Smooth muscle cell (in vitro differentiated cells): Measurements from ENCODE around the gene FAM168A. TPM values are rescaled to one million over a fixed set of nuclear protein-coding genes. Genes with fewer than 3 reads are reported as not detected.

Experiments
- DNase-seq: peaks from one replicate; lab custom pipeline; 2025; ENCODE audit not compliant: unreplicated experiment; lab: John Stamatoyannopoulos, UW
- H2AFZ ChIP-seq: fragments of 200-600 bp; sonication (generic); 2 replicates; pipeline ENCODE4 v1.6.0; 2016; ENCODE audit warnings: antibody characterized with exemption, low read depth, mild to moderate bottlenecking
- H3F3A ChIP-seq: fragments of 200-600 bp; sonication (generic); 2 replicates; pipeline ENCODE4 v1.6.0; 2017; ENCODE audit warnings: antibody characterized with exemption, low read depth
- H3K27ac ChIP-seq: fragments of 200-600 bp; sonication (generic); 2 replicates; pipeline ENCODE4 v1.5.1; 2016; ENCODE audit warnings: low read depth, mild to moderate bottlenecking
- H3K27me3 ChIP-seq: fragments of 200-600 bp; sonication (generic); 2 replicates; pipeline ENCODE4 v1.6.1; 2016; ENCODE audit warnings: low read depth, mild to moderate bottlenecking
- H3K36me3 ChIP-seq: fragments of 200-600 bp; sonication (generic); 2 replicates; pipeline ENCODE4 v1.5.1; 2016; ENCODE audit warnings: low read depth
- H3K4me1 ChIP-seq: fragments of 200-600 bp; sonication (generic); 2 replicates; pipeline ENCODE4 v1.5.1; 2016; ENCODE audit warnings: low read depth
- H3K4me2 ChIP-seq: fragments of 200-600 bp; sonication (generic); 2 replicates; pipeline ENCODE4 v1.6.0; 2016; ENCODE audit warnings: mild to moderate bottlenecking
- H3K4me3 ChIP-seq: fragments of 200-600 bp; sonication (generic); 2 replicates; pipeline ENCODE4 v1.5.1; 2016; ENCODE audit warnings: mild to moderate bottlenecking
- H3K79me2 ChIP-seq: fragments of 200-600 bp; sonication (generic); 2 replicates; pipeline ENCODE4 v1.6.0; 2016; ENCODE audit warnings: low read depth, mild to moderate bottlenecking
- H3K9ac ChIP-seq: fragments of 200-600 bp; sonication (generic); 2 replicates; pipeline ENCODE4 v1.6.0; 2016; ENCODE audit warnings: low read depth
- H3K9me3 ChIP-seq: fragments of 200-600 bp; sonication (generic); replicated peaks from 2 replicates; pipeline ENCODE4 v1.5.1; 2016; ENCODE audit warnings: low read depth
- H4K20me1 ChIP-seq: fragments of 200-600 bp; sonication (generic); 2 replicates; pipeline ENCODE4 v1.6.0; 2016; ENCODE audit warnings: low read depth
- WGBS: methylation state at CpG from one replicate; pipeline ENCODE4 v1.1.7; 2016; ENCODE audit warnings: low lambda C conversion rate; 5-methylcytosine and 5-hydroxymethylcytosine counted together
- polyA plus RNA-seq: library from polyadenylated mRNA; unstranded; fragments of >200 nt; fragmentation: Nextera tagmentation; extraction: Ambion mirVana; gene quantifications from 2 replicates; pipeline ENCODE4 v1.2.1, GENCODE V29; 2016
- total RNA-seq: library from RNA; depleted of rRNA; stranded (reverse); fragments of >200 nt; gene quantifications from 2 replicates; pipeline ENCODE4 v1.2.3, GENCODE V29; 2014
- TF ChIP-seq, protein P1 (sequence below): fragments of 200-600 bp; sonication (generic); IDR thresholded peaks from 2 replicates; pipeline ENCODE4 v1.5.1; 2017; ENCODE audit warnings: borderline replicate concordance, mild to moderate bottlenecking, antibody characterized with exemption; ENCODE audit not compliant: insufficient read depth, poor library complexity, severe bottlenecking

FAM168A gene
- total and polyA plus RNA-seq, 2 experiments from 2014 or later: 10.8 to 32.5 TPM

DNA sequence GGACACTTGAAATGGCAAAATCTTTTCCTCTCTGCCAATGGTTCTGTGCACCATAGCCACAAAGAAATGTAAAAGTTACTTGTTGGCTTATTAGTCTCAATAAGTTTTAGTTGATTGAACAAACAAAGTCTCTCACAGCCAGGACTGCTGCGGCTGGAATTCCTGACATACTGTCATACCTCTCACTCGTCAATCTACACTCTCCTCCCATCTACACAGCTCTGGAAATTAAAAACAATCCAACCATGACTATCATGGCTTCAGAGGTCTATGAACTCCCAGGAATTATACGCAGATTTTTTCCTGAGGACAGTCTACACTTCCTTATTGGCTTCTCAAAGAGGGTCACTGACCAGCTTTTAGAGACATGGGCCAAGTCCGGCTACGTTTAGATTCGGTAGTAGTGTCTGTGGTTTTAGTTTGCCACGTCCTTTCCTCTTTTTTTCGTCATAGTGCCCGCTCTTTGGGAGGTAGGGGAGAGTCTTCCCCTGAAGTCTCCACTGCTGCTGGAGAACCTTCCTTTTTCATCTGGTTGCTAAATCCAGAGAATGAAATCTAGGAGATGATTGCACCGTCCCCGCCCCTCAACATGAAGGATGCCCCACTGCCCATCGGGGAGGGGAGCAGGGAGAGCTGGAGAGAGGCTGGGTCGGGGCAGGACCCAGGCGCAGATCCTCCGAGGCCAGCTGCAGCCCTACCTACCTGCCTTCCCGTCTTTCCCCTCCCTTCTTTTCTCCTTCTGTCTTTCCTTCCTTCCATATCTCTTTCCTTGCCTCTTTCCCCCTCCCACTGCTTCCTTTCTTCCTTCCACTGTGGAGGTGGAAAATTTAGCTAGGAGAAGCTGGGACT, 47.4 kb upstream of the FAM168A start:
- Histone ChIP-seq H2AFZ (peak overlapping the region; percentile 10), H3K4me2 (peak overlapping the region; percentile 79), H3K9ac (no peak overlapping the region), H3K36me3 (no peaks in the 10 kb centered on the region), H3K9me3 (no peaks in the 10 kb centered on the region), H4K20me1 (no peaks in the 10 kb centered on the region), H3K4me1 (peaks cover 33% of the 10 kb centered on the region), H3F3A (peaks cover 3% of the 10 kb centered on the region), H3K4me3 (peak overlapping the region; percentile 21), H3K27ac (no peak overlapping the region), H3K27me3 (no peaks in the 10 kb centered on the region), H3K79me2 (no peaks in the 10 kb centered on the region)
- 40% methylated on average over 16 of the region's 16 CpGs for WGBS
- DNase-seq: no peak
- TF ChIP-seq, protein P1, sequence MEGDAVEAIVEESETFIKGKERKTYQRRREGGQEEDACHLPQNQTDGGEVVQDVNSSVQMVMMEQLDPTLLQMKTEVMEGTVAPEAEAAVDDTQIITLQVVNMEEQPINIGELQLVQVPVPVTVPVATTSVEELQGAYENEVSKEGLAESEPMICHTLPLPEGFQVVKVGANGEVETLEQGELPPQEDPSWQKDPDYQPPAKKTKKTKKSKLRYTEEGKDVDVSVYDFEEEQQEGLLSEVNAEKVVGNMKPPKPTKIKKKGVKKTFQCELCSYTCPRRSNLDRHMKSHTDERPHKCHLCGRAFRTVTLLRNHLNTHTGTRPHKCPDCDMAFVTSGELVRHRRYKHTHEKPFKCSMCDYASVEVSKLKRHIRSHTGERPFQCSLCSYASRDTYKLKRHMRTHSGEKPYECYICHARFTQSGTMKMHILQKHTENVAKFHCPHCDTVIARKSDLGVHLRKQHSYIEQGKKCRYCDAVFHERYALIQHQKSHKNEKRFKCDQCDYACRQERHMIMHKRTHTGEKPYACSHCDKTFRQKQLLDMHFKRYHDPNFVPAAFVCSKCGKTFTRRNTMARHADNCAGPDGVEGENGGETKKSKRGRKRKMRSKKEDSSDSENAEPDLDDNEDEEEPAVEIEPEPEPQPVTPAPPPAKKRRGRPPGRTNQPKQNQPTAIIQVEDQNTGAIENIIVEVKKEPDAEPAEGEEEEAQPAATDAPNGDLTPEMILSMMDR: no peak

DNA sequence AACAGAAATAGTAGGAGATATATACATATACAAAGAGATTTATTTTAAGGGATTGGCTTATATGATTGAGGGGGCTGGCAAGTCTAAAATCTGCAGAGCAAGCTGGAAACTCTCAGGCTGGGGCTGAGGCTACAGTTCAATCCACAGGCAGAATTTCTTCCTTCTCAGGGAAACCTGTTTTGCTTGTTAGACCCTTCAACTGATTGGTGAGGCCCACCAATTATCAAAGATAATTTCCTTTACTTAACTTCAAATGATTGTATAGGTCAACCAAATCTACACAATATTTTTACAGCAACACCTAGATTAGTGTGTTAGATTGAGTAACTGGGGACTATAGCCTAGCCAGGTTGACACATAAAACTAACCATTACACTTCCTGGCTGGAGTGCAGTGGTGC, 43.8 kb upstream of the FAM168A start:
- Histone ChIP-seq H3K4me3 (no peak overlapping the region), H3K4me2 (no peak overlapping the region), H3K9me3 (no peaks in the 10 kb centered on the region), H4K20me1 (no peaks in the 10 kb centered on the region), H3K79me2 (no peaks in the 10 kb centered on the region), H3K36me3 (no peaks in the 10 kb centered on the region), H3K9ac (no peak overlapping the region), H3K27me3 (no peaks in the 10 kb centered on the region), H3F3A (no peaks in the 10 kb centered on the region), H3K4me1 (peaks cover 18% of the 10 kb centered on the region), H2AFZ (no peak overlapping the region), H3K27ac (no peak overlapping the region)
- DNase-seq: no peak
- TF ChIP-seq, protein P1: no peak

DNA sequence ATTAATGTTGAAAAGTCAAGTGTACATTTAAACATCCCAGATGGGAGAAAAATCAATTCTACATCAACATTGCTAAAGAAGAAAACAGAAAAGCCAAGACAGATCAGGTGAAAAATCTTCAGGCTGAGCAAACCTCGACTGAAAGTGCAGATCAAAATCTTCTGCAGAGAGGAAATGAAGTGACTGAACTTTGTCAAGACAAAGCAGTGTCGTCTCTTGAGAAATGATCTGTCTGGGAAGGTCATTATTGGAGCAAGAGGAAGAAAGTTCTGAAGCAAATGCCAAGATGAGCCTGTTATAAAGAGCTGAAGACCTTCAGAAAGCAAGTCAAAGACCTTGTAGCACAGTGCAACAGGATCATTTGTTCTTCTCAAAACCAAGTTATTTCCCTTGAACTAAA, 42.7 kb upstream of the FAM168A start:
- Histone ChIP-seq H3K36me3 (no peaks in the 10 kb centered on the region), H3F3A (no peaks in the 10 kb centered on the region), H2AFZ (no peak overlapping the region), H3K27ac (no peak overlapping the region), H3K9me3 (no peaks in the 10 kb centered on the region), H3K27me3 (no peaks in the 10 kb centered on the region), H4K20me1 (no peaks in the 10 kb centered on the region), H3K9ac (no peak overlapping the region), H3K4me3 (no peak overlapping the region), H3K4me1 (peaks cover 10% of the 10 kb centered on the region), H3K79me2 (no peaks in the 10 kb centered on the region), H3K4me2 (no peak overlapping the region)
- 63% methylated on average over 2 of the region's 2 CpGs for WGBS
- no peak for DNase-seq
- TF ChIP-seq, protein P1: no peak

DNA sequence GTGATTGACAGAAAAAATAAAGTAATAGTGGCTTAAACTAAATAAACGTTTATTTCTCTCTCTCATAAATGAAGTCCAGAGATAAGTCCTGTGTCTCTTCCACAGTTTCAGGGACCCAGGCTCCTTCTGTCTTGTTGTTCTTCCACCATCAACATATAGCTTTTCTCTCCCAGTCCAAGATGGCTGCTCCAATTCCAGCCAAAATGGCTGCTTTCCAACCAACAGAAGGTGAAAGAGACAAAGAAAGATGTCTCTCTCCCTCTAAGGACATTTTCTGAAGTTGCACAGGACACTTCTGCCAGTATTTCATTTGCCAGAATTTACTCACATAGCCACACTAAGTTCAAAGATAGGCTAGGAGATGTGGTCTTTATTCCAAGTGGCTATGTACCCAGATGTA, 39.1 kb upstream of the FAM168A start:
- Histone ChIP-seq H3K9ac (no peak overlapping the region), H3K27ac (no peak overlapping the region), H3K36me3 (no peaks in the 10 kb centered on the region), H3F3A (no peaks in the 10 kb centered on the region), H3K4me3 (no peak overlapping the region), H3K4me1 (no peaks in the 10 kb centered on the region), H3K27me3 (no peaks in the 10 kb centered on the region), H3K79me2 (no peaks in the 10 kb centered on the region), H2AFZ (no peak overlapping the region), H4K20me1 (no peaks in the 10 kb centered on the region), H3K9me3 (no peaks in the 10 kb centered on the region), H3K4me2 (no peak overlapping the region)
- 97% methylated on average over 1 of the region's 1 CpG for WGBS
- DNase-seq: no peak
- TF ChIP-seq, protein P1: no peak
